ENCODE data around the gene BFSP1. TPM values are rescaled to one million over a fixed set of nuclear protein-coding genes. Genes with fewer than 3 reads are reported as not detected.

Gene BFSP1
- total RNA-seq, 1 experiment from 2014 or later = 3.1 TPM

GRCh38 chr20:17503301-17504065 lies 27.7 kb downstream of the BFSP1 start:
- H3K36me3 ChIP-seq (replicated peaks; ENCODE audit: control insufficient read depth, insufficient read depth, low read length) = no peaks in the 10 kb centered on the region
- H3K4me3 ChIP-seq (ENCODE audit: insufficient read depth, low read depth, low read length) = no peak overlapping the region
- no peak for DNase-seq
- peaks cover 2% of the 10 kb centered on the region; the same call in 1 of the 2 replicates for H3K27me3 ChIP-seq (ENCODE audit: control insufficient read depth, insufficient read depth, low read length)

GRCh38 chr20:17502105-17502504 lies 29.1 kb downstream of the BFSP1 start:
- peaks cover 2% of the 10 kb centered on the region; the same call in 1 of the 2 replicates for H3K27me3 ChIP-seq (ENCODE audit: control insufficient read depth, insufficient read depth, low read length)
- H3K36me3 ChIP-seq (replicated peaks; ENCODE audit: control insufficient read depth, insufficient read depth, low read length) = no peaks in the 10 kb centered on the region
- H3K4me3 ChIP-seq (ENCODE audit: insufficient read depth, low read depth, low read length) = no peak overlapping the region
- no peak for DNase-seq

- no peak for DNase-seq
- H3K27me3 ChIP-seq (ENCODE audit: control insufficient read depth, insufficient read depth, low read length) = peaks cover 2% of the 10 kb centered on the region; the same call in 1 of the 2 replicates
- H3K4me3 ChIP-seq (ENCODE audit: insufficient read depth, low read depth, low read length) = no peak overlapping the region
- H3K36me3 ChIP-seq (replicated peaks; ENCODE audit: control insufficient read depth, insufficient read depth, low read length) = no peaks in the 10 kb centered on the region
Observed at GRCh38 chr20:17501701-17502100, 29.5 kb downstream of the BFSP1 start.

GRCh38 chr20:17500826-17501225 lies 30.4 kb downstream of the BFSP1 start:
- peaks cover 2% of the 10 kb centered on the region; the same call in 1 of the 2 replicates for H3K27me3 ChIP-seq (ENCODE audit: control insufficient read depth, insufficient read depth, low read length)
- no peak for DNase-seq
- no peak overlapping the region for H3K4me3 ChIP-seq (ENCODE audit: insufficient read depth, low read depth, low read length)
- H3K36me3 ChIP-seq (replicated peaks; ENCODE audit: control insufficient read depth, insufficient read depth, low read length) = no peaks in the 10 kb centered on the region

- Histone ChIP-seq H3K27me3 (ENCODE audit: control insufficient read depth, insufficient read depth, low read length) (no peaks in the 10 kb centered on the region), H3K36me3 (replicated peaks; ENCODE audit: control insufficient read depth, insufficient read depth, low read length) (no peaks in the 10 kb centered on the region), H3K4me3 (ENCODE audit: insufficient read depth, low read depth, low read length) (no peak overlapping the region)
- no peak for DNase-seq
Observed at GRCh38 chr20:17500271-17500670, 30.9 kb downstream of the BFSP1 start.

GRCh38 chr20:17499041-17499440 lies 32.1 kb downstream of the BFSP1 start:
- Histone ChIP-seq H3K4me3 (ENCODE audit: insufficient read depth, low read depth, low read length) (no peak overlapping the region), H3K36me3 (replicated peaks; ENCODE audit: control insufficient read depth, insufficient read depth, low read length) (no peaks in the 10 kb centered on the region), H3K27me3 (ENCODE audit: control insufficient read depth, insufficient read depth, low read length) (no peaks in the 10 kb centered on the region)
- DNase-seq = no peak

GRCh38 chr20:17498641-17499040 lies 32.5 kb downstream of the BFSP1 start:
- H3K4me3 ChIP-seq (ENCODE audit: insufficient read depth, low read depth, low read length) = no peak overlapping the region
- DNase-seq = no peak
- no peaks in the 10 kb centered on the region for H3K36me3 ChIP-seq (replicated peaks; ENCODE audit: control insufficient read depth, insufficient read depth, low read length)
- H3K27me3 ChIP-seq (ENCODE audit: control insufficient read depth, insufficient read depth, low read length) = no peaks in the 10 kb centered on the region

- DNase-seq = no peak
- H3K4me3 ChIP-seq (ENCODE audit: insufficient read depth, low read depth, low read length) = no peak overlapping the region
- no peaks in the 10 kb centered on the region for H3K36me3 ChIP-seq (replicated peaks; ENCODE audit: control insufficient read depth, insufficient read depth, low read length)
- no peaks in the 10 kb centered on the region for H3K27me3 ChIP-seq (ENCODE audit: control insufficient read depth, insufficient read depth, low read length)
Observed at GRCh38 chr20:17497821-17498580, 33.2 kb downstream of the BFSP1 start.

GRCh38 chr20:17495826-17496225 lies 35.4 kb downstream of the BFSP1 start:
- H3K4me3 ChIP-seq (ENCODE audit: insufficient read depth, low read depth, low read length) = no peak overlapping the region
- DNase-seq = no peak
- H3K36me3 ChIP-seq (replicated peaks; ENCODE audit: control insufficient read depth, insufficient read depth, low read length) = no peaks in the 10 kb centered on the region
- no peaks in the 10 kb centered on the region for H3K27me3 ChIP-seq (ENCODE audit: control insufficient read depth, insufficient read depth, low read length)

GRCh38 chr20:17494201-17494600 lies 37.0 kb downstream of the BFSP1 start:
- Histone ChIP-seq H3K36me3 (replicated peaks; ENCODE audit: control insufficient read depth, insufficient read depth, low read length) (no peaks in the 10 kb centered on the region), H3K4me3 (ENCODE audit: insufficient read depth, low read depth, low read length) (no peak overlapping the region), H3K27me3 (ENCODE audit: control insufficient read depth, insufficient read depth, low read length) (no peaks in the 10 kb centered on the region)
- DNase-seq = no peak

- no peaks in the 10 kb centered on the region for H3K36me3 ChIP-seq (replicated peaks; ENCODE audit: control insufficient read depth, insufficient read depth, low read length)
- no peak overlapping the region for H3K4me3 ChIP-seq (ENCODE audit: insufficient read depth, low read depth, low read length)
- no peaks in the 10 kb centered on the region for H3K27me3 ChIP-seq (ENCODE audit: control insufficient read depth, insufficient read depth, low read length)
- no peak for DNase-seq
Observed at GRCh38 chr20:17493173-17493572, 38.0 kb downstream of the BFSP1 start.

GRCh38 chr20:17491488-17491887 lies 39.7 kb downstream of the BFSP1 start:
- no peaks in the 10 kb centered on the region for H3K27me3 ChIP-seq (ENCODE audit: control insufficient read depth, insufficient read depth, low read length)
- no peak overlapping the region for H3K4me3 ChIP-seq (ENCODE audit: insufficient read depth, low read depth, low read length)
- DNase-seq = no peak
- no peaks in the 10 kb centered on the region for H3K36me3 ChIP-seq (replicated peaks; ENCODE audit: control insufficient read depth, insufficient read depth, low read length)

GRCh38 chr20:17491041-17491440 lies 40.1 kb downstream of the BFSP1 start:
- DNase-seq = no peak
- Histone ChIP-seq H3K36me3 (replicated peaks; ENCODE audit: control insufficient read depth, insufficient read depth, low read length) (no peaks in the 10 kb centered on the region), H3K4me3 (ENCODE audit: insufficient read depth, low read depth, low read length) (no peak overlapping the region), H3K27me3 (ENCODE audit: control insufficient read depth, insufficient read depth, low read length) (no peaks in the 10 kb centered on the region)

GRCh38 chr20:17490501-17490900 lies 40.7 kb downstream of the BFSP1 start:
- Histone ChIP-seq H3K36me3 (replicated peaks; ENCODE audit: control insufficient read depth, insufficient read depth, low read length) (no peaks in the 10 kb centered on the region), H3K4me3 (ENCODE audit: insufficient read depth, low read depth, low read length) (no peak overlapping the region), H3K27me3 (ENCODE audit: control insufficient read depth, insufficient read depth, low read length) (no peaks in the 10 kb centered on the region)
- DNase-seq = no peak

- Histone ChIP-seq H3K27me3 (ENCODE audit: control insufficient read depth, insufficient read depth, low read length) (no peaks in the 10 kb centered on the region), H3K4me3 (ENCODE audit: insufficient read depth, low read depth, low read length) (no peak overlapping the region), H3K36me3 (replicated peaks; ENCODE audit: control insufficient read depth, insufficient read depth, low read length) (no peaks in the 10 kb centered on the region)
- DNase-seq = no peak
Observed at GRCh38 chr20:17488916-17489600, 42.1 kb downstream of the BFSP1 start.

All from H7 (cell line).